OCI-LY3 (cell line): ENCODE data around the gene ENGASE.
A peak's percentile ranks its signal among the peaks of the same experiment; 100 is the strongest.

Experiments
- H2AFZ ChIP-seq: fragments of 200-600, 300-600 bp; shearing (Covaris generic); 2 replicates; pipeline ENCODE4 v1.6.0; 2014; ENCODE audit warnings: antibody characterized with exemption, low read depth, low read length
- H3K27ac ChIP-seq: fragments of 200-600, 300-600 bp; sonication (generic); 2 replicates; pipeline ENCODE4 v1.5.1; 2014; ENCODE audit warnings: mild to moderate bottlenecking, low read length, moderate library complexity, mixed read lengths
- H3K27me3 ChIP-seq: fragments of 200-600, 300-600 bp; sonication (generic); 2 replicates; pipeline ENCODE4 v1.6.1; 2014; ENCODE audit warnings: low read depth, low read length, mixed read lengths
- H3K36me3 ChIP-seq: fragments of 200-600, 300-600 bp; sonication (generic); replicated peaks from 2 replicates; pipeline ENCODE3; 2014; ENCODE audit warnings: low read depth, low read length, mixed read lengths
- H3K4me1 ChIP-seq: fragments of 300-600, 200-600 bp; sonication (generic); 2 replicates; pipeline ENCODE4 v1.6.1; 2014; ENCODE audit warnings: low read length, mixed read lengths
- H3K4me2 ChIP-seq: fragments of 200-600, 300-600 bp; sonication (generic); 2 replicates; pipeline ENCODE4 v1.6.1; 2014; ENCODE audit warnings: low read length, mixed read lengths
- H3K4me3 ChIP-seq: fragments of 300-600, 200-600 bp; sonication (generic); 2 replicates; pipeline ENCODE4 v1.5.1; 2014; ENCODE audit warnings: antibody characterized with exemption, mild to moderate bottlenecking, low read length, moderate library complexity
- H3K79me2 ChIP-seq: fragments of 300-600, 200-600 bp; shearing (Covaris generic); 2 replicates; pipeline ENCODE4 v1.6.1; 2014; ENCODE audit warnings: mild to moderate bottlenecking, low read length, mixed read lengths
- H3K9ac ChIP-seq: fragments of 300-600, 200-600 bp; shearing (Covaris generic); 2 replicates; pipeline ENCODE4 v1.6.0; 2014; ENCODE audit warnings: mild to moderate bottlenecking, low read length, moderate library complexity
- H3K9me3 ChIP-seq: fragments of 200-600, 300-600 bp; shearing (Covaris generic); 2 replicates; pipeline ENCODE4 v1.6.1; 2014; ENCODE audit warnings: low read length, mixed read lengths; ENCODE audit not compliant: insufficient read depth
- H4K20me1 ChIP-seq: fragments of 200-600, 300-600 bp; sonication (generic); 2 replicates; pipeline ENCODE4 v1.6.1; 2016; ENCODE audit warnings: low read length, mixed read lengths; ENCODE audit not compliant: insufficient read depth
- CTCF ChIP-seq: fragments of 200-600, 300-600 bp; sonication (generic); IDR thresholded peaks from 2 replicates; pipeline ENCODE4 v1.5.1; 2014; ENCODE audit warnings: antibody characterized with exemption, low read length, low read depth
- EZH2phosphoT487 ChIP-seq: fragments of 200-600 bp; shearing (Covaris generic); IDR thresholded peaks from 2 replicates; pipeline ENCODE4 v1.6.1; 2018; ENCODE audit warnings: antibody characterized with exemption, mixed run types, low read depth

The ENGASE gene

DNA sequence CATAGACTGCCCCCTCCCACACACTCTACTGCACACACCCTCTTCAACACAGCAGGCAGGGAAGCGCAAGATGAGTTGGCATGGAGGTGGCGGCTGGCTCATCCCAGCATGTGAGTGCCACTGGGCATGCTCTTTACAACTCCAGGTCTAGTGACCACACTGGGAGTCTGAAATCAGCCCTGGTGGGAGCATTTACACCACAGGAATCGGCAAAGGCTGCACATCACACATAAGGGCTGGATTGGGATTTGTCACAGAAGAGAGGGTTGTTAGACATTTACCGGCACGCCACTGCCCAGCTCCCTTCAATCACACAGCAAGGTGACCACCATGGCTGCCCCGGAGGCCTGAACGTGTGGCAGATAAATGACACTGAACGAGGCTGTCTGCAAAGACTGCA lies 49.4 kb downstream of the ENGASE start:
- Histone ChIP-seq H3K4me3 (no peak overlapping the region), H4K20me1 (no peaks in the 10 kb centered on the region), H3K79me2 (no peaks in the 10 kb centered on the region), H3K36me3 (no peaks in the 10 kb centered on the region), H3K4me1 (no peaks in the 10 kb centered on the region), H2AFZ (no peak overlapping the region), H3K27me3 (peaks cover 50% of the 10 kb centered on the region), H3K27ac (no peak overlapping the region), H3K9ac (no peak overlapping the region), H3K9me3 (no peaks in the 10 kb centered on the region), H3K4me2 (no peak overlapping the region)
- TF ChIP-seq CTCF (no peak), EZH2phosphoT487 (no peak)

DNA sequence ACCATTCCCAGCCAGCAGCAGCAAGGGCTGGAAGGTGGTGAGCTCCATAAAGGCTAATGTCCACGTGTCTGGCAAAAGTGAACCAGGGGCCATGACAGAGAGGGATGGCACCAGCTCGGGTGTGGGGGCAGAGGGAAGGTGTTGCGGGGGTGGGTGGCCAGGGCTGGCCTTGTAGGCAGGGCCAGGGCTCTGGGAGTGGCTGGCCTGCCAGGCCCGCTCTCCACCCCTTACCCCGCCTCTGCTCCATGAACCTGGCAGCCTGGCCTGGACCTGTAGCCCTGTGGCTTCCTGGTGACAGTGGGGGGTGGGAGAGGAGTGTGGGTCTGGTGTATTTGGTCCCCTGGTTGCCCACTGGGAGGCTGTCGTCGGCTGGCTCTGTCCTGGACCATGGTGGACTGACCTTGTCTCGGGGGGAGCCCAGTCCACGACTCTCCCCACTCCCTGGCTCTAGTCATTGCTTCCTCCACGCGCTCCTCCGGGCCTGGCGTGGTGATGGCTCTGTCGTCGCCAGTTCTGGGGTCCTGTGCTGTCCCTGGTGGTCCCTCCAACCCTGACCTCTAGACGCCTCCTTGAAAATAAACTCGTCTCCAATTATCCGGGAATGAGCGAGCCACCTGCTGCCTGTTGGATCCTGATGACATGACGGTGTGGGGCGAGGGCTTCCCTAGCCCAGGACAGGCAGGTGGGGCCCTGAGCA lies 50.0 kb downstream of the ENGASE start:
- Histone ChIP-seq H3K4me2 (no peak overlapping the region), H3K36me3 (no peaks in the 10 kb centered on the region), H3K4me1 (no peaks in the 10 kb centered on the region), H3K27me3 (peaks cover 44% of the 10 kb centered on the region), H3K9me3 (no peaks in the 10 kb centered on the region), H3K9ac (no peak overlapping the region), H2AFZ (no peak overlapping the region), H4K20me1 (no peaks in the 10 kb centered on the region), H3K79me2 (no peaks in the 10 kb centered on the region), H3K4me3 (no peak overlapping the region), H3K27ac (no peak overlapping the region)
- no peak for TF ChIP-seq CTCF
- TF ChIP-seq EZH2phosphoT487, result no peak

DNA sequence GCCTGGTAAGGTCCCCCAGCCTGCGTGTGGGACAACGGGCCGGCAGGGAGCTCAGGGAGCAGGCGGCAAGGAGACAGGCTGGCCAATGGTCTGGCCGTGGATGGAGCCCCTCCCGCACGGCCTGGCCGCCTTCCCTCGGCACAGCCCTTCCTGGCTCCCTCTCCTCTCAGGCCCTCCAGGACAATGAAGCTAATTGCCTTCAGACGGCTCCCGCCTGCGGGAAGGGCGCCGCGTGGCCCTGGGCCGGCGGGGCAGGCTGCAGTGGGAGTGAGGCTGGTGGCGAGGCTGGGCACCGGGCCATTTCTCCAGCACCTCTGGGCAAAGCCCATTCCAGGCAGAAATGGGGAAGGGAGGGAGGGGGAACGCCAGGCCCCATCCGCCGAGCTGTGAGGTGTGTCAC lies 50.9 kb downstream of the ENGASE start:
- Histone ChIP-seq H2AFZ (no peak overlapping the region), H3K4me1 (no peaks in the 10 kb centered on the region), H3K9me3 (no peaks in the 10 kb centered on the region), H3K79me2 (no peaks in the 10 kb centered on the region), H3K4me2 (no peak overlapping the region), H3K9ac (no peak overlapping the region), H3K36me3 (no peaks in the 10 kb centered on the region), H4K20me1 (no peaks in the 10 kb centered on the region), H3K27ac (no peak overlapping the region), H3K4me3 (no peak overlapping the region), H3K27me3 (peaks cover 39% of the 10 kb centered on the region)
- TF ChIP-seq EZH2phosphoT487, result no peak
- TF ChIP-seq CTCF, result no peak

GRCh38 chr17:79126139-79126538 lies 51.5 kb downstream of the ENGASE start:
- Histone ChIP-seq H3K27ac (no peak overlapping the region), H2AFZ (no peak overlapping the region), H3K9ac (no peak overlapping the region), H3K9me3 (no peaks in the 10 kb centered on the region), H3K4me3 (no peak overlapping the region), H3K27me3 (peaks cover 39% of the 10 kb centered on the region), H3K79me2 (no peaks in the 10 kb centered on the region), H3K4me1 (no peaks in the 10 kb centered on the region), H4K20me1 (no peaks in the 10 kb centered on the region), H3K4me2 (no peak overlapping the region), H3K36me3 (no peaks in the 10 kb centered on the region)
- peak; percentile 35 for TF ChIP-seq CTCF
- no peak for TF ChIP-seq EZH2phosphoT487
